ENCODE results near the gene RNF44.

RNF44 gene

GRCh38 chr5:176535664-176536131 lies 1.5 kb downstream of the RNF44 start:
- DNase-seq (ENCODE audit: low read depth), result no peak
- TF ChIP-seq CTCF (conservative IDR thresholded peaks at IDR 0.05; ENCODE audit: low read depth, low read length), result no peak

GRCh38 chr5:176535101-176535663 lies 2.0 kb downstream of the RNF44 start:
- no peak for TF ChIP-seq CTCF (conservative IDR thresholded peaks at IDR 0.05; ENCODE audit: low read depth, low read length)
- no peak for DNase-seq (ENCODE audit: low read depth)
- H3K4me3 ChIP-seq (ENCODE audit: low read length), result peak overlapping the region; percentile 99

More at GRCh38 chr5:176535664-176536131, 1.5 kb downstream of the RNF44 start:
- H3K4me3 ChIP-seq (ENCODE audit: low read length), result peak overlapping the region; percentile 99

GRCh38 chr5:176534640-176535039 lies 2.6 kb downstream of the RNF44 start:
- no peak for TF ChIP-seq CTCF (conservative IDR thresholded peaks at IDR 0.05; ENCODE audit: low read depth, low read length)
- DNase-seq (ENCODE audit: low read depth), result no peak
- peak overlapping the region; percentile 99 for H3K4me3 ChIP-seq (ENCODE audit: low read length)

- peak; percentile 9 for TF ChIP-seq CTCF (conservative IDR thresholded peaks at IDR 0.05; ENCODE audit: low read depth, low read length)
- no peak for DNase-seq (ENCODE audit: low read depth)
- H3K4me3 ChIP-seq (ENCODE audit: low read length), result peak overlapping the region; percentile 6
These were observed 3.1 kb downstream of the RNF44 start for GRCh38 chr5:176533894-176534611.

- H3K4me3 ChIP-seq (ENCODE audit: low read length), result no peak overlapping the region
- DNase-seq (ENCODE audit: low read depth), result no peak
- TF ChIP-seq CTCF (conservative IDR thresholded peaks at IDR 0.05; ENCODE audit: low read depth, low read length), result no peak
These were observed 3.8 kb downstream of the RNF44 start for GRCh38 chr5:176533390-176533789.

GRCh38 chr5:176532795-176533194 lies 4.4 kb downstream of the RNF44 start:
- DNase-seq (ENCODE audit: low read depth), result no peak
- no peak for TF ChIP-seq CTCF (conservative IDR thresholded peaks at IDR 0.05; ENCODE audit: low read depth, low read length)
- no peak overlapping the region for H3K4me3 ChIP-seq (ENCODE audit: low read length)
